ENCODE results near the gene VRK2. TPM values are rescaled to one million over a fixed set of nuclear protein-coding genes. Genes with fewer than 3 reads are reported as not detected.
A peak's percentile ranks its signal among the peaks of the same experiment; 100 is the strongest.

Gene VRK2
- total RNA-seq: 10 to 100 TPM; 20.5 to 24.2 TPM
- long read RNA-seq, partial matches to known transcripts: 4 of 12 reads
- long read RNA-seq, other reads (novel, unspliced or antisense): 6 of 12 reads

GRCh38 chr2:58046585-58047372 lies at the start of gene VRK2:
Gene VRK2 (plus strand): TSS chr2:58046806. CDS start chr2:58048832, 2,026 bp downstream.
- peak; percentile 93 for DNase-seq
- intact Hi-C loops (cut with DNase I): loop anchor here in 1 of 2 donors (10.0 kb wide), 1 partner anchor 198 kb away; the partner anchor contains the start of gene FANCL
- ATAC-seq: peak; percentile 97 to 99

- intact Hi-C loops (cut with DNase I): no loop called here
- DNase-seq: no peak
- ATAC-seq: no peak
Measured at GRCh38 chr2:58006256-58006951, 40.2 kb upstream of the VRK2 start.

- no peak for ATAC-seq
- no peak for DNase-seq
- intact Hi-C loops (cut with DNase I): no loop called here
Measured at GRCh38 chr2:58006952-58007284, 39.7 kb upstream of the VRK2 start.

- intact Hi-C loops (cut with DNase I): no loop called here
- ATAC-seq (no peak), DNase-seq (no peak)
Measured at GRCh38 chr2:58010599-58010998, 36.0 kb upstream of the VRK2 start.

- ATAC-seq (no peak), DNase-seq (no peak)
- intact Hi-C loops (cut with DNase I): no loop called here
Measured at GRCh38 chr2:58019229-58019628, 27.4 kb upstream of the VRK2 start.

DNA sequence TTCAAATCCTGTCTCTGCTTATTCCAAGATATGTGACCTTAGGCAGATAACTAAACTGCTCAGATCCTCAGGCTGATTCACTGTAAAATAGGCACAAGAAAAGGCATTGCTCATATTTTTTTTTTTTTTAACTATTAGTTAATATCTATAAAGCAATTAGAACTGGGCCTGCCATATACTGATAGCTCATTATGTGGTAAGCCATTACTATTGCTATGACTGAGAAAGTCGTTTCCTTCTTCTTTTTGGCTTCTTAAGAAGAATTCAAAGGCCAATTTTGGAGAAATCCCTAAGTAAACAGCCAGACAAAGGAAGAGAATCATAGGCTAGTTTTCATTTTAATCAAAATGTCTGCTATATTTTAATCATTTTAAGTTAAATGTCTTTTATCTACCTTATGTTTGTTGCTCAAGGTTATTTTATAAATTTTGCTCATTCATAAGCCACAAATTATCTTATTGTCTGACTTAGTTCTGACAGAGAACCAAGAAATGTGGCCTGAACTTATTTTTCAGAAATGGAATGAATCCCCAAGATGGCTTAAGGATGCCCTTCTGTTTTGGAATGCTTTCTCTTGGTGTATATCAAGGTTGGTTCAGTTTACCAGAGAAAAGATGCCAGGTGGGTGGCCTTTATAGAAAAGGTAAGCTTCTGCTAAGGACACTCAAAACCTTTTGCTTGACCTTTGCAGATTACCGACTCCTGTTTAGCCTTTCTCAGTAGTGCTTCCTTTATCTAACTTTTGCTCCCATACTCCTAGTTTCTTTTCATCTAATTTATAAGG lies 21.3 kb upstream of the VRK2 start:
- ATAC-seq (no peak), DNase-seq (no peak)
- intact Hi-C loops (cut with DNase I): no loop called here

GRCh38 chr2:58027029-58027428 lies 19.6 kb upstream of the VRK2 start:
- intact Hi-C loops (cut with DNase I): no loop called here
- ATAC-seq: no peak
- DNase-seq: no peak

- no peak for DNase-seq
- ATAC-seq: no peak
- intact Hi-C loops (cut with DNase I): no loop called here
Measured at GRCh38 chr2:58030771-58031170, 15.8 kb upstream of the VRK2 start.

DNA sequence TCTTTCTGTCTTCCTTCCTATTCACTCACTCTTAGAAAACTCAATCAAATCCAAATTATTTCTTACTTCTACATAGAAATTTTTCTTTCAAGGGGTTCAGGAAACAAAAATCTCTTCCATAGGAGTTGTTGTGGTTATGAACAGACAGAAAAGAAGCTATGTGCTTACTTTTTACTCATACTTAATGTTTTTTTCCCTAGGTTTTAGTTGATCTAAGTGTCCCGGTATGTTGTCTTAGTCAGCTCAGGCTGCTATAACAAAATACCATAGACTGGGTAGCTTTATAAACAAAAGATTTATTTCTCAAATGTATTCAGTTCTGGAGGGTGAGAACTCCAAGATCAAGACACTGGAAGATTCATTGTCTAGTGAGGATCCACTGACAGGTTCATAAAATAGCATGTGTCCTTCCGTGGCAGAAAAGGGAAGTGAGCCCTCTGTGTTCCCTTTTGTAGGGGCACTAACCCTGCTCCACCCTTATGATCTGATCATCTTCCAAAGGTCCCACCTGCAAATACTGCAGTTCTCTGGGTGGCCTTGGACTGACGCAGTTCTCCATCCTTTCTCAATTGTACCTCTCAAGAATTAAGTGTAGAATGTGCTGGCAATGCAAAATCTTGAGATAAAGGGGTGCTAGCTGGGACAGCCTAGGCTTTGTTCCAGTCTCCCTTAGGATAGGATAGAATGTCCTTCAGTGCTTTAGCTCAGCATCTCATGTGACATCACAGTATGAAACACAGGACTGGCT lies 14.4 kb upstream of the VRK2 start:
- ATAC-seq: peak in 1 of 2 donors; percentile 18
- intact Hi-C loops (cut with DNase I): no loop called here
- no peak for DNase-seq

DNA sequence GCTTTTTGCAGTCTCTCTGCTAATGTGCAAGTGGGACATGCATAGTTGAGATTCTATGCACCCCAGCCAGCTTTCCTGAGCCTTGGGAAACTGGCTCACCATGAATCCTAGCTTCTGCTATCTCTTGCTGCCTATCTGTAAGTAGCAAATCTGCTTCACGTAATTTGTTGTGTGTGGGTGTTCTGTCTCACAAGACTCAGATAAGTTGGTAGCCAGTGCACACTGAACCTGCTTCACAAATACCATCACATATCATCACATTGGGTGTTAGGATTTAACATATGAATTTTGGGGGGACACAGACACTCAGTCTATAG lies 13.9 kb upstream of the VRK2 start:
- ATAC-seq: no peak
- intact Hi-C loops (cut with DNase I): no loop called here

GRCh38 chr2:58033530-58033929 lies 13.1 kb upstream of the VRK2 start:
- ATAC-seq (no peak), DNase-seq (no peak)
- intact Hi-C loops (cut with DNase I): no loop called here

More for the DNA sequence above, 13.9 kb upstream of the VRK2 start:
- no peak for DNase-seq

GRCh38 chr2:58035352-58035751 lies 11.3 kb upstream of the VRK2 start:
- DNase-seq (no peak), ATAC-seq (no peak)
- intact Hi-C loops (cut with DNase I): no loop called here

- DNase-seq: no peak
- ATAC-seq: peak; percentile 34 to 64
- intact Hi-C loops (cut with DNase I): no loop called here
Measured at GRCh38 chr2:58039170-58039611, 7.4 kb upstream of the VRK2 start.

- intact Hi-C loops (cut with DNase I): loop anchor here in 1 of 2 donors (10.0 kb wide), 1 partner anchor 202 kb away; the partner anchor contains the start of gene FANCL
Measured at GRCh38 chr2:58042486-58042970, 4.1 kb upstream of the VRK2 start.

DNA sequence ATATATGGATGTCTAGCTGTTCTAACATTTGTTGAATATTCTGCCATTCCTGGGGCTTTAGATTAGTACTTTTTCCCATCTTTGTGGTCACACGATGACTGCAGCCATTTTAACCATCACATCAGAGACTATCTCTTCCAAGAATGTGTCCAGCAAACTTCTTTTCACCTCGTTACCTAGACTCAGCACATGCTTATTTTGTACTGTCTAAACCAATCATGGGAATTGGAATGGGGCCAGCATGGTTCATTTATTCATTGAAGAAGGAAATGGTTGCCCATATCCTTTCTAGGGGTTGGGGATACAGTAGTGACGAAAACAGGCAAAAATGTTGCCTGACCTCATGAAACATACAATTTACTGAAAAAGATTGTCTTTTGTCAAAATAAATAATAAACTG lies 2.5 kb upstream of the VRK2 start:
- ATAC-seq: no peak
- DNase-seq: no peak
- intact Hi-C loops (cut with DNase I): loop anchor here in 1 of 2 donors (10.0 kb wide), 1 partner anchor 201 kb away; the partner anchor contains the start of gene FANCL

More at GRCh38 chr2:58042486-58042970, 4.1 kb upstream of the VRK2 start:
- ATAC-seq (no peak), DNase-seq (no peak)

DNA sequence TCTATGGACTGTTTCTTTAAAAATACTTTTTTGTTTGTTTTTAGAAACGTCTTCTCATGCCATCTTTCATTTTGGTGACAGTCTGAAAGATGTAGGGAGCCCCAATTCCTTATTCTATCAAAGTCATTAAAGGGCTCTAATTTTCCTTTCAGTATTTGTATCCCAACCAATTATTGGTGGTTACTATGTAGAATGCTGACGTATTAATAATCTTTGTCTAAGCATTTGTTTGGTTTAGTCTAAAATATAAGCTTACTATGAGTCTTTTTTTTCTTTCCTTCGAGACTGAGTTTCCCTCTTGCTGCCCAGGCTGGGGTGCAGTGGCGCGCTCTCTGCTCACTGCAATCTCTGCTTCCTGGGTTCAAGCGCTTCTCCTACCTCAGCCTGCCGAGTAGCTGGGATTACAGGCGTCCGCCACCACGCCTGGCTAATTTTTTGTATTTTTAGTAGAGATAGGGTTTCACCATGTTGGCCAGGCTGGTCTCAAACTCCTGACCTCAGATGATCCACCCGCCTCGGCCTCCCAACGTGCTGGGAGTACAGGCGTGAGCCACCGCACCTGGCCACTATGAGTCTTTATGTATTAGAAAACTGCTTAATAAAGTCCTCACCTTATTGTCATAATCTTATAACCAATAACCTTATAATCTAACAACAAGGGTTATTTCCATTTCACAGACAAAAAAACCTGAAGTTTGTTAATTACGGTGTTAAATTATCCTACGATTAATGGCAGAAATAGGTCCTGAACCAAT lies 849 bp upstream of the VRK2 start:
- DNase-seq (no peak), ATAC-seq (no peak)

GRCh38 chr2:58046335-58046584 lies 346 bp upstream of the VRK2 start:
- no peak for DNase-seq
- ATAC-seq: peak; percentile 43 to 49
- intact Hi-C loops (cut with DNase I): loop anchor here in 1 of 2 donors (10.0 kb wide), 1 partner anchor 199 kb away; the partner anchor contains the start of gene FANCL

More for the DNA sequence above, 849 bp upstream of the VRK2 start:
- intact Hi-C loops (cut with DNase I): loop anchor here in 1 of 2 donors (10.0 kb wide), 1 partner anchor 199 kb away; the partner anchor contains the start of gene FANCL

GRCh38 chr2:58047373-58047935 lies 848 bp downstream of the VRK2 start:
- intact Hi-C loops (cut with DNase I): loop anchor here in 1 of 2 donors (10.0 kb wide), 1 partner anchor 197 kb away; the partner anchor contains the start of gene FANCL
- DNase-seq (no peak), ATAC-seq (peak in 1 of 2 donors; percentile 20)

All from left cardiac atrium (tissue), 4 donors.